HG03521 (cell line): ENCODE measurements around the gene INA.
"Not testable (repeated sequence)": the region's sequence is repeated elsewhere in the genome, so short reads cannot be mapped to it uniquely, and the experiment has no call there.

ENCODE experiments used
- ATAC-seq: cut with Tn5 transposase; IDR thresholded peaks from one replicate; pipeline ENCODE4 v1.9.1; 2021; ENCODE audit warnings: mild to moderate bottlenecking, moderate library complexity; ENCODE audit not compliant: unreplicated experiment

Gene INA

DNA sequence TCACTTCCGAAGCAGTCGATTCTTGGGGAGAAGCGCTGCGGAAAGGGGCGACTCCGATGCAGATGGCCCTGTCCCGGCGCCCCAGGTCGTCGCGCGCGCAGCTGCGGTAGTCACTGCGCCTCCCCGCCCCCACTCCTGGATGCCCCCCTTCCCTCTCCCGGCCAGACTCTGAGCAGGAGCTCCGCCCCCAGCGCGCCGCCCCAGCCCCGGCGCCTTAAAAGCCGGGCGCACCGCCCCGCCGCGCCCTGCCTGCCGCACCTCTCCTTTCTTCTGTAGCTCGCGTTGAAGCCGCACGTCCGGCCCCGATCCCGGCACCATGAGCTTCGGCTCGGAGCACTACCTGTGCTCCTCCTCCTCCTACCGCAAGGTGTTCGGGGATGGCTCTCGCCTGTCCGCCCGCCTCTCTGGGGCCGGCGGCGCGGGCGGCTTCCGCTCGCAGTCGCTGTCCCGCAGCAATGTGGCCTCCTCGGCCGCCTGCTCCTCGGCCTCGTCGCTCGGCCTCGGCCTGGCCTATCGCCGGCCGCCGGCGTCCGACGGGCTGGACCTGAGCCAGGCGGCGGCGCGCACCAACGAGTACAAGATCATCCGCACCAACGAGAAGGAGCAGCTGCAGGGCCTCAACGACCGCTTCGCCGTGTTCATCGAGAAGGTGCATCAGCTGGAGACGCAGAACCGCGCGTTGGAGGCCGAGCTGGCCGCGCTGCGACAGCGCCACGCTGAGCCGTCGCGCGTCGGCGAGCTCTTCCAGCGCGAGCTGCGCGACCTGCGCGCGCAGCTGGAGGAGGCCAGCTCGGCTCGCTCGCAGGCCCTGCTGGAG is at the start of gene INA:
Gene INA (plus strand): TSS at position 243 of the 817 bp plus-strand sequence. CDS start 74 bp downstream, at position 317.
- peak; percentile 61 for ATAC-seq

DNA sequence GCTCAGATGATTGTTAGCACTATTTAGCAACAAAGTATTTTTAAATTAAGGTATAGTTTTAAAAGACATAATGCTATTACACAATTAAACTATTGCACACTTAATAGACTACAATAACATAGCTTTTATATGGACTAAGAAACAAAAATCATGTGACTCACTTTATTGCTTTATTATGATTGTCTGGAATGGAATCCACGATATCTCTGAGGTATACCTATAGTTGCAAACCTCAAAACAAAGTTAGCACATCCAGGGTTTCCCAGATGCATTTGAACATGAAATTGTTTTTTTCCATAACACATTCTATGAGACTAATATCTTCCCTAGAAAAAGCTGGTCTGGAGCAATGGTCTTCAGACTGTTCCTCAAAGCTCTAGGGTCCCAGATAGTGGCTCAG is 49.5 kb upstream of the INA start:
- ATAC-seq = no peak

DNA sequence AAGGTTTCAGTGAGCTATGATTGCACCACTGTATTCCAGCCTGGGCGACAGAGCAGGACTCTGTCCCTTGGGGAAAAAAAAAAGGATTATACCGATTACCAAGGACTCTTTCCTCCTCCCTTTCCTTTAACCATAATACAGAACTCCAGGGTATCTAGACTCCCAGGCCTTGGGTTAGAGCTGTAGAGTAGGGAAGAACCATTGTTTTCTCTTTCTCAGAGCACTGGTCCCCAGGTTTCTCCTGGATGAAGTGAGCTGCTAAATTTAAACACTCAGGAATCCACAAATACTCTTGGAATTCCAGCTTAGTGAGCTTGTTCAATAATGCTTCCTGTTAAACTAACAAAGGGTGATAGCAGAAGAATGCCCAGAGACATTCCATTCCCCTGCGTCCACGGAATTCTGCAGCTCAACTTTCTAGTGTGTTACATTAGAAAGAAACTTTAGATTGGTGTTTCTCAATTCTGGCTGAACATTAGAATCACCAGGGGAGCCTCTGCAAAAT is 45.8 kb upstream of the INA start:
- no peak for ATAC-seq

DNA sequence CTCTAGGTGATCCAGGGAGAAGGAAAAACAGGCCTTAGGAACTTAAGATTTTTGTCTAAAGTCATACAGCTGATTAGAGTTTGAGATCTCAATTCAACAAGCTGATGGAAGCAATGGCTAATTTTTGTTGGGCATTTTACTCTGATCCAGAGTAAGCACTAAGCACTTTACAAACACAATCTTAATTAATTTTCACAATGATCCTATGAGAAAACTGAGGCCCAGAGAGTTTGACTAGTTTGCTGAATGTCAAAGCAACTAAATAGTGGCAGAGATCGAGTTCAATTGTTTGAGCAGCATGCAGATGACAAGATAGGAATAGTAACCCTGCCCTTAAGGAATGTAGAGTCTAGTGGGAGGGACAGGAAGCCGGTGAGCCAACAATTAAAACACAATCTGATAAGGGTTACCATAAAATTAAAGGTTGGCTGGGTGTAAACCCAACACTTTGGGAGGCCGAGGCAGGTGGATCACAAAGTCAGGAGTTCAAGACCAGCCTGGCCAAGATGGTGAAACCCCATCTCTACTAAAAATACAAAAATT is 44.7 kb upstream of the INA start:
- no peak for ATAC-seq

DNA sequence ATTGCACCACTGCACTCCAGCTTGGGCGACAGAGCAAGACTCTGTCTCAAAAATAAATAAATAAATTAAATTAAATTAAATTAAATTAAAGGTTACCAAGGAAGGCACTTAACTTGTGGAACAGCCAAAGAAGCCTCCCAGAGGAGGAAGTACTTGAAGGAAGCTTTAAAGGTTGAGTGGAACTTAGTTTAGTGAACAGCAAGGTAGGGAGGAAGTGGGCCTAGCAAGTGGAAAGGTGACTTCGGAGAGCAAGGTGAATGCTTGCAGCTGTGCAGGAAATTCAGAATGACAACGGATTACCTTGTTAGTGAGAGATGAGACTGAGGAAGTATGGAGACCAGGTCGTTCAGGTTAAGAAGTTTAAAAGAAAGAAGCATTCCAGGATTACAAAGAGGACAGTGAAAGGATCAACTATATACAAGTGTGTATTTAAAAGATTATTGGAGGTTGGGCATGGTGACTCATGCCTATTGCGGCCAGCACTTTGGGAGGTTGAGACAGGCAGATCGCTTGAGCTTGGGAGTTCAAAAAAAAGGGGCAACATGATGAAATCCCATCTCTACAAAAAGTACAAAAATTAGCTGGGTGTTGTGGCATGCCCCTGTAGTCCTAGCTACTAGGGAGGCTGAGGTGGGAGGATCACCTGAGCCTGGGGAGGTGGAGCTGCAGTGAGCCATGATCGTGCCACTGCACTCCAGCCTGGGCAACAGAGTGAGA is 44.0 kb upstream of the INA start:
- ATAC-seq = no peak

DNA sequence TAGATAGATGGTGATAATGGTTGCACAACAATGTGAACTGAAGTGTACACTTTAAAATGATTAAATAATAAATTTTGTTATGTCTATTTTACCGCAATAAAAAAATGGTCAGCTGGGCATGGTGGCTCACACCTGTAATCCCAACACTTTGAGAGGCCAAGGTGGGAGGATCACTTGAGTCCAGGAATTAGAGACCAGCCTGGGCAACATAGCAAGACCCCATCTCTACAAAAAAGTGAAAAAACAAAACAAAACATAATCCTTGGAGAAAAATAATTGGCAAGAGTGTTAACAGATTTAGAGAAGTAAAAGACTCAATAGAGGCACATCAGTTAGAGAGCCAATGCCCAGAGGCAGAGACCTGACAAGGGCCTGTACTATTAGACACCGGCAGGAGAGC is 41.2 kb upstream of the INA start:
- no peak for ATAC-seq

DNA sequence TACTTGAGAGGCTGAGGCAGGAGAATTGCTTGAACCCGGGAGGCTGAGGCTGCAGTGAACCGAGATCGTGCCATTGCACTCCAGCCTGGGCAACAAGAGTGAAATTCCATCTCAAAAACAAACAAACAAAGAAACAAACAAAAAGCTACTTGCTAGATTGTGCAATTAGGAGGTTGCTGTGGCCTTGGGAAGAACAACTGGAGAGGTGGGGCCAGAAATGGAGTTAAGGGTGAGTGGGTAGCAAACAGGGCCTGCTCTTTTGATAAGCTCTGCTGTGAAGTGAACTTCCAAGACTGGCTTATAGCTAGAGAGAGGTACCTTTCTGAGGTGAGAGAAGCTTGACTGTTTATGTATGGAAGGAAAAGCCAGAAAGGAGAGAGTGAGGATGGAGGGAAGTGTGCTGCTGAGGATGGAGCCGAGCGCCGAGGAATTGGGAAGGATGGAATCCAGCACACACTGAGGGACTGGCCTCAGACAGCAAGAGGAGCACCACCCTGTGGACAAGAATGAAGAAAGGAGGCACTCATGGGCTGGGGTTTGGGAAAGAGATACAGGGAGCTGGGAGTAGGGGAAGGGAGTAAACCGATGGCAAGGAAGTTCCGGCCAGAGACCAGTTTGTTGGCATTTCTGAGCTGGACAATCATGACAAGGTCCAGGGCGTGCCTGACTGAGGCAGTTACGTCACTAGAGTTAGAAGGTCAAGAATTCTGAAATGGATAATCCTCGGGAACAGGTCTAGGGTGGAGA is 38.3 kb upstream of the INA start:
- no peak for ATAC-seq

DNA sequence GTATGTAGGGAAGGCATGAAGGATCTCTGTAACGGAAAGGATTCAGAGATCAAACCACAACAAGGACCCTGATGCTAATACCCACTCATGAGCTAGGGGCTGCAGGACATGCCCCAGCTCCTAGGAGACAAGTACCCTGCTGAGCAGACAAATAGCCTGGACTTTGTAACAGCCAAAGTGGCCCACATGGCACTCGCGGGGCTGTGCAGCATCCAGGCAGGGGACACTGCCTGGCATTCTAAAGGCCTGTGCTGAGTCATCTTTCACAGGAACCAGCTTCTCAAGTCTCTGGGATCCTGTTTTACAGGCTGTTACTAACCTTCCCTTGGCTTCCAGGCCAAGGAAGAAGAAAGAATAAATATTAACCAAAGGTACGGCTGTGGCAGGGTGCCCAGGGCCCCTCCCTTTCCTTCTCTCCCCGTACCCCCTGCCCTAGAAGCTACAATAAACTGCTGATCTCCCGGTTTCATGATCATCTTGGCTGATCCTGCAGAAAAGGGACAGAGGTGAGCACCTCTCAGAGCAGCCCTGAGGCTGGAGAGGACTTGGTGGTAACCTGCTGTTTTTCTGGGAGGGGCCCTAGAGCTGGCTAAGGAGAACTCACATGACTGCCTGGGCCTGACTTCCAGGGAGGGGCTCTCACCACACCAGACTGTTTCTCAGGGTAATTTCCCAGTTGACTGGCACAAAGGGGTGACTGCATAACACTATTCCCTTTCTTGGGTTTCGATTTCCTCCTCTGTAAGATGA is 35.5 kb upstream of the INA start:
- ATAC-seq = no peak

DNA sequence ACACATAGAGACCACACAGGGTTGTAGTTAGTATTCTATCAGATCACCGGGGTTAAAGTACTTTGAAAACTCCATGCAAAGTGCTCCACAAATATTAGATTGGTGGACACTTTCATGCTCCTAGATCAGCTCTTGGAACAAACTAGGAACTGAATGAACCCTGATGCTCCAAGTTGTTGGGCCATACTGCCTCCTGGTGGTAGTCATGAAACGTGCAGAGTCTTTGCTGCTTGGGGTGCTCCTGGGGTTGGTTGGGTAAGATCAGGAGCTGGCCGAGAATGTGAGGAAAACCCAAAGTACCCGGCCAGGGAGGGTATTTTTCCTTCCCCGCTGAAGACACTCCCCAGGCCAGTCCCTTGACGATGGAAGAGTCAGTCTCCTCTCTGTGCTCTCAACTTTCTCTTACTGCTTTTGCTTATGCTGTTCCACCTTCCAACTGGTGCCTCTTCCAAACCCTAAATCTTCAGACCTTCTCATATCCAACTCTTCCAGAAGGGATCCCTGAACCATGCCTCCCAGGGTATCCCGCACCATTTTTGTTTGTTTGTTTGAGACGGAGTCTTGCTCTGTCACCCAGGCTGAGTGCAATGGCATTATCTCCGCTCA is 32.2 kb upstream of the INA start:
- ATAC-seq = no peak

DNA sequence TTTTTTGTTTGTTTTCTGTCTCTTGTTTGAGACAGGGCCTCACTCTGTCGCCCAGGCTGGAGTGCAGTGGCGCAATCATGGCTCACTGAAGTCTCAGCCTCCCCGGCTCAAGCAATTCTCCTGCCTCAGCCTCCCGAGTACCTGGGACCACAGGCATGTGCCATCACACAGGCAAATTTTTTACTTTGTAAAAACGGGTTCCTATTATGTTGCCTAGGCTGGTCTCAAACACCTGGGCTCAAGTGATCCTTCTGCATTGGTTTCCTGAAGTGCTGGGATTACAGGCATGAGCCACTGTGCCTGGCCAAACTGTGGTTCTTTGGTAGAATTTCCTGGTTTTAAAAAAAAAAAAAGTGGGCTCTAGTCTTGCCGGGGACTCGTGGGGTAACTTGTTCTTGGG is 31.4 kb upstream of the INA start, which contains the start of gene RPEL1:
Gene RPEL1 (plus strand): TSS at position 301 of the 400 bp plus-strand sequence. CDS start 110 bp downstream, outside the sequence.
- not testable (repeated sequence) for ATAC-seq

DNA sequence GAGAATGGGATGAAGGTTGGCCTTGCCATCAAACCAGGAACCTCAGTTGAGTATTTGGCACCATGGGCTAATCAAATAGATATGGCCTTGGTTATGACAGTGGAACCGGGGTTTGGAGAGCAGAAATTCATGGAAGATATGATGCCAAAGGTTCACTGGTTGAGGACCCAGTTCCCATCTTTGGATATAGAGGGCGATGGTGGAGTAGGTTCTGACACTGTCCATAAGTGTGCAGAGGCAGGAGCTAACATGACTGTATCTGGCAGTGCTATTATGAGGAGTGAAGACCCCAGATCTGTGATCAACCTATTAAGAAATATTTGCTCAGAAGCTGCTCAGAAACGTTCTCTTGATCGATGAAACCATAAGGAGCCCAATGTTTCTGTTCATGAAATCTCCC is 30.6 kb upstream of the INA start:
- ATAC-seq = no peak

DNA sequence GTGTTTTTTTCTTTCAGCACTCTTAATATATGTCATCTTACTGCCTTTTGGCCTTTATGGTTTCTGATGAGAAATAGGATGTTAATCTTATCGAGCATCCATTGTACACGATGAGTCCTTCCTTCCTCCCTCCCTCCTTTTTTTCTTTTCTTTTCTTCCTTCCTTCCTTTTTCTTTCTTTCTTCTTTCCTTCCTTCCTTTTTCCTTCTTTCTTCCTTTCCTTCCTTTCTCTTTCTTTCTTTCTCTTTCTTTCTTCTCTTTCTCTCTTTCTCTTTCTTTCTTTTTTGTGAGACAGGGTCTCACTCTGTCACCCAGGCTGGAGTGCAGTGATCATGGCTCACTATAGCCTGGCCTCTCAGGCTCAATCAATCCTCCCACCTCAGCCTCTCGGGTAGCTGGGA is 22.8 kb upstream of the INA start:
- ATAC-seq = no peak

DNA sequence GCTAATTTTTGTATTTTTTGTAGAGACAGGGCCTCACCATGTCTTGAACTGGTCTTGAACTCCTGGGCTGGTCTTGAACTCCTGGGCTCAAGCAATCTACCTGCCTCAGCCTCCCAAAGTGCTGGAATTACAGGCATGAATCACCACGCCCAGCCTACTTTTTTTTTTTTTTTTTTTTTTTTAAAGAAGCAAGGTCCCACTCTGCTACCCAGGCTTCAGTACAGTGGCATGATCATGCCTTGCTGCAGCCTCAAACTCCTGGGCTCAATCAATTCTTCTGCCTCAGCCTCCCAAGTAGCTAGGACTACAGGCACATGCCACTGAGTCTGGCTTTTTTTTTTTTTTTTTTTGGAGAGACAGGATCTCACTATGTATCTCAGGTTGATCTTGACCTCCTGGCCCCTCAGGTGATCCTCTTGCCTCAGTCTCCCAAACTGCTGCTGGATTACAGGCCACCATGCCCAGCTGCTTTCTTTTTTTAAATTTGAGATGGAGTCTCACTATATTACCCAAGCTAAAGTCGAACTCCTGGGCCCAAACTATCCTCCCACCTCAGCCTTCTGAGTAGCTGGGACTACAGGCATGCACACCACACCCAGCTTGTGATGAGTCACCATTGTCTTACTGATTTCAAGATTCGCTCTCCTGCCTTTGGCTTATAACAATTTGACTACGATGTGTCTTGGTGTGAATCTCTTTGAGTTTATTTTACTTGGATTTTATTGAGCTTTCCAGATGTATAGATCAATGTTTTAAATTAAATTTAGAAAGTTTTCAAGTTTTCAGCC is 22.2 kb upstream of the INA start:
- no peak for ATAC-seq

DNA sequence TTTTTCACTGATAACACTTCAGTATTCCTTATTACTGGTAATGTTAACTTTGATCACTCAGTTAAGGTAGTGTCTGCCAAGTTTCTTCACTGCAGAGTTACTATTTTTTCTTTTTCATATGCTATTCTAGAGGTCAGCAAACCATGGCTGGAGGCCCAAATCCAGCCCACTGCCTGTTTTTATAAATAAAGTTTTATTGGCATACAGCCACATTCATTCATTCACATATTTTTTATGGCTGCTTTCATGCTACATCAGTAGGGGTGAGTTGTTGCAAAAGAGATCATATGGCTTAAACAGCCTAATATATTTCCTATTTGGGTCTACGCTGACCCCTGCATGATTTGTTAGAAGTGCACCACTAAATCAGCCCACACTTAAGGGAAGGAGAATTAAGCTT is 20.3 kb upstream of the INA start:
- ATAC-seq = no peak

DNA sequence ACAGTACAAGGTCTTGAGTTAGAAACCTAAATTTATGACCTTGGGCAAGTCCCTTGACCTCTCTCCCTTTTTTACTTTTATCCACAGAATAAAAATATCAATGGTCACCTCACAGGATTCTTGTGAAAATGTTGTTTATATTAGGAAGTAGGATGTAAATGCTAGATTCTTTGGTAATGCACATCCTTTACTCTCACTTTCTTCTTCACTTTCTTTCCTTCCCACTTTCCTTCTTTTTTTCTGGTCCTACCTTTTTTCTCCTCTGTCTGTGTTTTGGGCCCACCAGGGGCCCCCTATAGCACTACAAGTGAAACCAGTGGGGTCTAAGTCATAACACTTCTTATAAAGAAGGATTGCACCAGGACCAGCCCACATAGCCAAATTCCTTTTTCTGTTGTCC is 19.1 kb upstream of the INA start:
- no peak for ATAC-seq

DNA sequence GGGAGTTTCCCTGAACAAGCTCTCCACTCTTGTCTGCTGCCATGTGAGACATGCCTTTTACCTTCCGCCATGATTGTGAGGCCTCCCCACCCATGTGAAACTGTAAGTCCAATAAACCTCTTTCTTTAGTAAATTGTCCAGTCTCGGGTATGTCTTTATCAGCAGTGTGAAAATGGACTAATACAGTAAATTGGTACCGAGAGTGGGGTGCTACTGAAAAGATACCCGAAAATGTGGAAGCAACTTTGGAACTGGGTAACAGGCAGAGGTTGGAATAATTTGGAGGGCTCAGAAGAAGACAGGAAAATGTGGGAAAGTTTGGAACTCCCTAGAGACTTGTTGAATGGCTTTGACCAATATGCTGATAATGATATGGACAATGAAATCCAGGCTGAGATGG is 18.0 kb upstream of the INA start:
- ATAC-seq = not testable (repeated sequence)

DNA sequence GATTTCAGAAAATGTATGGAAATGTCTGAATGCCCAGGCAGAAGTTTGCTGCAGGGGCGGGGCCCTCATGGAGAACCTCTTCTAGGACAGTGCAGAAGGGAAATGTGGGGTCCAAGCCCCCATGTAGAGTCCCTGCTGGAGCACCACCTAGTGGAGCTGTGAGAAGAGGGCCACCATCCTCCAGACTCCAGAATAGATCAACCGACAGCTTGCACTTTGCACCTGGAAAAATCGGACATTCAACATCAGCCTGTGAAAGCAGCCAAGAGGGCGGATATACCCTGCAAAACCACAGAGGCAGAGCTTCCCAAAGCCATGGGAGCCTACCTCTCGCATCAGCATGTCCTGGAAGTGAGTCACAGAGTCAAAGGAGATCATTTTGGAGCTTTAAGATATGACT is 16.9 kb upstream of the INA start:
- ATAC-seq = no peak

DNA sequence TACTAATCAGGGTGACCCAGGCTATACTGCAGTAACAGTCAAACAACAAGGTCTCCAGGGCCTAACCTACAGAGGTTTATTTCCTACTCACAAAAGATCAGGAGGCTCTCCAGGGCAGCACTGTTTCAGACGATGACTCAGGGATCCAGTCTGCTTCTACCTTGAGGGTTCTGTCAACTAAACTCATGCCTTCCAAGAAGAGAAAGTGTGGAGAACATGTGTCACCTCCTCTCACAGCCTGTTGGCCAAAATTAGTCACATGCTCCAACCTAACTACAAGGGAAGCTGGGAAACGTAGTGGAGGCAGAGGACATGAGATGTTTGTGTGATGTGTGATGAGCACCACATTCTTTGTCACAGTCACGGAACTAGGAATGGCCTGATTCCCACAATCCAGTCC is 14.7 kb upstream of the INA start:
- ATAC-seq = no peak

DNA sequence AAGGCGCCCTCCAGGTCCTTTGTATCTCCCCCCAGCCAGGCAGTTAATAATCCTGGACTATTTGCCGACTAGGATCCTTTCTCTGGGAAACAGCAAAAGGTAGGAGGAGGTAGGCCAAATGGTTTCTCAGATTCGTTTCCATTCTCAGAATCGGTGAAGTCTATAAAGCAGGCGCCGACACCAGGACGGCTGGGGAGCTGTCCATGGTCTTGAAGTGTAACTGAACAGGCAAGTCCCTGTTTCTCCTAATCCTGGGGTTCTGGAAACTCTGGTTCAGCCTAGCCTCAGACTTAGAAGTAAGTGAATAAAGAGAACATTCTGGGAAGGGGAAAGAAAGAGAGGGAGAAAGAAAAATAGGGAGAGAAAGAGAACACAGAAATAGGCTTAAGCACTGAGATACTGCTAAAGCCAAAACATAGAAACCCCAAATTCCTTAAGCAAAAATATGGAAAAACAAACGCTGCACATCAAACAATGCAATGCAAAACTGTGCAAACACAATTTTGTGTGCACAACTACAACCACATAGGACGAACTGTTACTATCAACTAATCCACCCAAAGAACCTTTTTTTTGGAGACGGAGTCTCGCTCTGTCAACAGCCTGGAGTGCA is 11.1 kb upstream of the INA start:
- ATAC-seq = no peak
